GM18858 (cell line): ENCODE data around the gene EMP2.
A peak's percentile ranks its signal among the peaks of the same experiment; 100 is the strongest.
"Not testable (repeated sequence)": the region's sequence is repeated elsewhere in the genome, so short reads cannot be mapped to it uniquely, and the experiment has no call there.

ENCODE experiments used
- ATAC-seq: cut with Tn5 transposase; IDR thresholded peaks from one replicate; pipeline ENCODE4 v1.9.1; 2021; ENCODE audit not compliant: unreplicated experiment

EMP2 gene

GRCh38 chr16:10552998-10553491 lies 27.4 kb downstream of the EMP2 start:
- ATAC-seq, result peak; percentile 87

- ATAC-seq, result no peak
These were observed 28.1 kb downstream of the EMP2 start for GRCh38 chr16:10552281-10552680.

- ATAC-seq, result no peak
These were observed 28.5 kb downstream of the EMP2 start for GRCh38 chr16:10551881-10552280.

GRCh38 chr16:10548404-10548803 lies 32.0 kb downstream of the EMP2 start:
- no peak for ATAC-seq

- no peak for ATAC-seq
These were observed 32.7 kb downstream of the EMP2 start for GRCh38 chr16:10547708-10548107.

- no peak for ATAC-seq
These were observed 37.0 kb downstream of the EMP2 start for GRCh38 chr16:10543231-10543977.

GRCh38 chr16:10541366-10541765 lies 39.0 kb downstream of the EMP2 start:
- no peak for ATAC-seq

- ATAC-seq, result no peak
These were observed 40.6 kb downstream of the EMP2 start for GRCh38 chr16:10539793-10540192.

GRCh38 chr16:10539236-10539635 lies 41.2 kb downstream of the EMP2 start:
- ATAC-seq, result no peak

- ATAC-seq, result no peak
These were observed 41.8 kb downstream of the EMP2 start for GRCh38 chr16:10538583-10538982.

GRCh38 chr16:10537946-10538345 lies 42.5 kb downstream of the EMP2 start:
- ATAC-seq, result no peak

- ATAC-seq, result no peak
These were observed 43.5 kb downstream of the EMP2 start for GRCh38 chr16:10536814-10537389.

GRCh38 chr16:10536328-10536727 lies 44.1 kb downstream of the EMP2 start:
- ATAC-seq, result not testable (repeated sequence)

GRCh38 chr16:10535461-10535860 lies 44.9 kb downstream of the EMP2 start:
- ATAC-seq, result no peak

- no peak for ATAC-seq
These were observed 45.6 kb downstream of the EMP2 start for GRCh38 chr16:10534748-10535147.

- ATAC-seq, result not testable (repeated sequence)
These were observed 46.8 kb downstream of the EMP2 start for GRCh38 chr16:10533612-10534011.

GRCh38 chr16:10531582-10531981 lies 48.8 kb downstream of the EMP2 start:
- ATAC-seq, result no peak

- no peak for ATAC-seq
These were observed 49.7 kb downstream of the EMP2 start for GRCh38 chr16:10530685-10531084.

GRCh38 chr16:10529895-10530669 lies 50.3 kb downstream of the EMP2 start:
- ATAC-seq, result no peak

- ATAC-seq, result no peak
These were observed 51.8 kb downstream of the EMP2 start for GRCh38 chr16:10528635-10529034.

- ATAC-seq, result no peak
These were observed 53.4 kb downstream of the EMP2 start for GRCh38 chr16:10526962-10527361.
